Peyer's patch (tissue), 4 donors: ENCODE data around the gene DHX58.

Experiments
- POLR2A ChIP-seq, 2 donors: fragments of 450-650 bp; IDR thresholded peaks; one replicate each; pipeline ENCODE4 v1.5.1; 2017; ENCODE audit warnings: antibody characterized with exemption in 2 of 2, mild to moderate bottlenecking in 2 of 2, moderate library complexity in 2 of 2
- TF ChIP-seq, protein P1 (sequence below), 6 experiments: fragments of 450-650 bp in 4 of 6; fragments of 200-600 bp in 2 of 6; sonication (generic) in 1 of 6; IDR thresholded peaks; one replicate each; pipeline ENCODE4 v1.5.1; 2017 to 2019; ENCODE audit warnings: antibody characterized with exemption in 6 of 6, mild to moderate bottlenecking in 3 of 6, moderate library complexity in 1 of 6

DNA sequence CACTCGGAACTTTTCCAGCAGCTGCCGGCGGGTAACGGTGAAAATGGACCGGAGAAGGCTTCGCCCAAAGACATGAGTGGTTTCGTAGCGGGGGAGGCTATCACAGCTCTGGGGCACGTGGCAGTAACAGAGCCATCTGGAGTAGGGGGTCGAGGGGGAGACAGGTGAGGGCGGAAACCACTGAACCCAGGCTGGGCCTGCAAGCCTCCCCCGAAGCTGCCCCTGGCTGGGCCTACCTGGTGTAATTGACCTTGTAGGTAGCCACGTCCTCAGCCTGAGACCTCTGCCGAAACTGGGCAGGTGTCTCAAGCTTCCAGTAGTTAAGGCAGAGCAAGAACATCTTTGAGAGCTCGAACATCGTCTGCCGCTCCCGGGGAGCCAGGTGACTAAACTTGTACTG, 6.8 kb upstream of the DHX58 start:
- TF ChIP-seq, protein P1, sequence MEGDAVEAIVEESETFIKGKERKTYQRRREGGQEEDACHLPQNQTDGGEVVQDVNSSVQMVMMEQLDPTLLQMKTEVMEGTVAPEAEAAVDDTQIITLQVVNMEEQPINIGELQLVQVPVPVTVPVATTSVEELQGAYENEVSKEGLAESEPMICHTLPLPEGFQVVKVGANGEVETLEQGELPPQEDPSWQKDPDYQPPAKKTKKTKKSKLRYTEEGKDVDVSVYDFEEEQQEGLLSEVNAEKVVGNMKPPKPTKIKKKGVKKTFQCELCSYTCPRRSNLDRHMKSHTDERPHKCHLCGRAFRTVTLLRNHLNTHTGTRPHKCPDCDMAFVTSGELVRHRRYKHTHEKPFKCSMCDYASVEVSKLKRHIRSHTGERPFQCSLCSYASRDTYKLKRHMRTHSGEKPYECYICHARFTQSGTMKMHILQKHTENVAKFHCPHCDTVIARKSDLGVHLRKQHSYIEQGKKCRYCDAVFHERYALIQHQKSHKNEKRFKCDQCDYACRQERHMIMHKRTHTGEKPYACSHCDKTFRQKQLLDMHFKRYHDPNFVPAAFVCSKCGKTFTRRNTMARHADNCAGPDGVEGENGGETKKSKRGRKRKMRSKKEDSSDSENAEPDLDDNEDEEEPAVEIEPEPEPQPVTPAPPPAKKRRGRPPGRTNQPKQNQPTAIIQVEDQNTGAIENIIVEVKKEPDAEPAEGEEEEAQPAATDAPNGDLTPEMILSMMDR (IDR thresholded peaks at IDR 0.05): no peak
- no peak for TF ChIP-seq POLR2A (IDR thresholded peaks at IDR 0.05)
